Adrenal gland (tissue), 12 donors: Measurements from ENCODE around the gene KIAA0753. TPM values are rescaled to one million over a fixed set of nuclear protein-coding genes. Genes with fewer than 3 reads are reported as not detected.
"Not testable (repeated sequence)": the region's sequence is repeated elsewhere in the genome, so short reads cannot be mapped to it uniquely, and the experiment has no call there.

Experiments used
- DNase-seq, 7 donors: peaks; one replicate each; pipeline ENCODE4 v3.0.0-alpha.2; 2019 to 2020
- H3K27ac ChIP-seq, 5 donors: fragments of 200-600 bp; sonication (generic) in 4 of 5; 1 replicate in 3 of 5; 2 replicates in 2 of 5; pipeline versions ENCODE4 v1.5.1 to v1.8.0; 2016 to 2020; ENCODE audit warnings: mild to moderate bottlenecking in 1 of 5
- H3K27me3 ChIP-seq: fragments of 200-600 bp; 2 replicates; pipeline ENCODE4 v1.8.0; 2021
- H3K36me3 ChIP-seq, 2 donors: fragments of 200-600 bp; replicated peaks in 1 of 2; 1 replicate in 1 of 2; 2 replicates in 1 of 2; pipeline versions ENCODE4 v1.5.1 to v1.8.0; 2018 to 2022
- H3K4me1 ChIP-seq, 2 donors: fragments of 200-600 bp; replicated peaks in 1 of 2; 1 replicate in 1 of 2; 2 replicates in 1 of 2; pipeline versions ENCODE4 v1.5.1 to v1.8.0; 2018 to 2021
- H3K4me3 ChIP-seq, 4 donors: fragments of 200-600 bp; sonication (generic) in 3 of 4; one replicate each; pipeline ENCODE4 v1.5.1; 2016 to 2018
- H3K9me3 ChIP-seq, 3 donors: fragments of 200-600 bp; sonication (generic) in 1 of 3; replicated peaks in 1 of 3; 1 replicate in 2 of 3; 2 replicates in 1 of 3; pipeline versions ENCODE4 v1.5.1 to v1.8.0; 2016 to 2021
- CTCF ChIP-seq, 6 experiments: fragments of 450-650 bp in 4 of 6; fragments of 200-600 bp in 2 of 6; sonication (generic) in 1 of 6; IDR thresholded peaks; 1 replicate in 5 of 6; 2 replicates in 1 of 6; pipeline versions ENCODE4 v1.5.1 to v1.8.0; 2016 to 2021; ENCODE audit warnings: antibody characterized with exemption in 6 of 6, mild to moderate bottlenecking in 2 of 6, moderate library complexity in 1 of 6
- POLR2A ChIP-seq, 2 donors: fragments of 450-650 bp; IDR thresholded peaks; one replicate each; pipeline ENCODE4 v1.6.1; 2017; ENCODE audit warnings: antibody characterized with exemption in 2 of 2, mild to moderate bottlenecking in 2 of 2, moderate library complexity in 1 of 2
- WGBS, 4 donors: extraction: QIAGEN DNeasy Blood & Tissue Kit in 2 of 4; methylation state at CpG; one replicate each; pipeline versions ENCODE4 v1.1.5 to v1.1.7; 2013 to 2017; 5-methylcytosine and 5-hydroxymethylcytosine counted together
- intact Hi-C, 2 donors: fragments of 100-400 bp; cut with DNase I; formaldehyde crosslinking; loops; one replicate each; pipeline versions ENCODE4 v1.14.1 to v1.15.0; 2022 to 2023
- polyA plus RNA-seq, 3 donors: library from polyadenylated mRNA; stranded (reverse); fragments of 200-250 nt in 2 of 3; fragments of 350-450 nt in 1 of 3; fragmentation: Illumina TruSeq in 1 of 3; extraction: RNeasy Lipid Tissue Mini Kit (QIAGEN cat#74804) in 1 of 3; gene quantifications; one replicate each; pipeline ENCODE4 v1.2.3, GENCODE V29; 2013 to 2014
- total RNA-seq, 9 donors: library from RNA; depleted of rRNA in 4 of 9; stranded (reverse); fragments of >200 nt in 4 of 9; fragments of 120-200 nt in 1 of 9; fragmentation: NEBNext Ultra II Directional in 1 of 9; extraction: Animal tissue kit (Norgen Biotek cat#: 25700) in 1 of 9; gene quantifications; one replicate each; pipeline versions ENCODE4 v1.1.0 to v1.2.4, GENCODE V29; 2013 to 2023
- donor health status: healthy with polysubstance abuse.
- donor health status: Bipolar disorder and iron deficiency.
- donor health status: DM: yes; HTN: yes; CAD: no.
- donor health status: DM: no; HTN: no; CAD: no.
- donor health status: DM: no; HTN: no; CAD: no.
- donor health status: DM: yes; HTN: yes; CAD: no.

The KIAA0753 gene
- total and polyA plus RNA-seq, 12 donors, result 5.1 to 21.8 (median 13.1) TPM

DNA sequence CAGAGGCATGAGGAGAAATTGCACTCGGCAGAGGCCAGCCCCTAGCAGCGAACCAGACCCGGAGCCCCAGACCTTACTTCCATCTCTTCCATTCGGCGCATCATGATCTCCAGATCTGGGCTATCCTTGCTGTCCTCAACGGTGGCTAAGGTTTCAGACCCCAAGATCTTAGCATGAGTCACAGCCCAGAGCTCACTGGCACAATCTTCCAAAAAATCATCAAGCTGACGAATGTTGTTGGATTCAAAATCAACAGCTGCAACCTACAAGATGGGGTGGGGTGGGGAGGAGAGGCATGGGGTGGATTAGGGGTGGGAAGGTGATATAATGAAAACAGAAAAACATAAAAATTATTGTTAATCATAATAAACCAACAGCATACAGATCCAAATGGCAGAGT lies 44.4 kb downstream of the KIAA0753 start:
- H3K36me3 ChIP-seq, result peaks cover 0 to 30% of the 10 kb centered on the region in 2 donors

GRCh38 chr17:6593371-6593770 lies 47.1 kb downstream of the KIAA0753 start:
- H3K9me3 ChIP-seq, DNase-seq, intact Hi-C loops, H3K27ac ChIP-seq, H3K27me3 ChIP-seq, H3K4me3 ChIP-seq: not testable (repeated sequence)
- H3K36me3 ChIP-seq, result peaks cover 0 to 51% of the 10 kb centered on the region in 2 donors
- peaks cover 5 to 29% of the 10 kb centered on the region in 2 donors for H3K4me1 ChIP-seq
- WGBS, 4 donors, result 92 to 98% (median 98%) methylated on average over 12 to 14 of the region's 14 CpGs

More for the DNA sequence above, 44.4 kb downstream of the KIAA0753 start:
- Histone ChIP-seq H3K4me1 (peaks cover 5 to 44% of the 10 kb centered on the region in 2 donors), H3K27ac (peak overlapping the region in 3 of 5 donors; percentile 45 to 54 (median 47)), H3K9me3 (no peaks in the 10 kb centered on the region), H3K4me3 (no peak overlapping the region), H3K27me3 (no peaks in the 10 kb centered on the region)
- intact Hi-C loops, result no loop called here
- DNase-seq, result peak in 2 of 7 donors; percentile 27 to 33
- WGBS, 4 donors, result 38 to 76% (median 58%) methylated on average over 7 of the region's 7 CpGs
- TF ChIP-seq POLR2A (IDR thresholded peaks at IDR 0.05), result no peak
- TF ChIP-seq CTCF (IDR thresholded peaks at IDR 0.05), result no peak

DNA sequence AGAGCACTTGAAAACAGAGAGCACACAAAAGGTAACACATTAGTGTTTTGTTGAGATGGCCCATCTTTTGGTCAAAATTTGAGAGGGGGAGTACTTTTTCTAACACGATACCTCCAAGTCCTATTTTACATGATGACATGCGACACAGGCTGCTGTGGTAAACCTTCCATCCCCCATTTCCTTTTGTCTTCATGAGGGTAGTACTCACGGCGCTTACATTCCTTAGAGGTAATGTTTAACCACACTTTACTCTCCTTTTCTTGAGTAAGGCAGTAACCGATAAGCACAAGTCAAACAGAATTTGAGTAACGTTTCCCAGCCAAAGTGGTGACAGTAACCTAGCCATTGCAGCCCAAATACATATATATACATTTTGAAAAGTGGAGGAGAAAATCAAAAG lies 48.3 kb downstream of the KIAA0753 start:
- peaks cover 0 to 22% of the 10 kb centered on the region in 2 donors for H3K4me1 ChIP-seq
- DNase-seq, result no peak
- 89 to 96% (median 90%) methylated on average over 6 of the region's 6 CpGs for WGBS, 4 donors
- no peak overlapping the region for H3K4me3 ChIP-seq
- H3K27me3 ChIP-seq, result no peaks in the 10 kb centered on the region
- H3K36me3 ChIP-seq, result peaks cover 0 to 60% of the 10 kb centered on the region in 2 donors
- H3K9me3 ChIP-seq, result no peaks in the 10 kb centered on the region
- intact Hi-C loops, result no loop called here
- TF ChIP-seq CTCF (IDR thresholded peaks at IDR 0.05) (no peak), POLR2A (IDR thresholded peaks at IDR 0.05) (no peak)
- peak overlapping the region in 1 of 5 donors; percentile 36 for H3K27ac ChIP-seq

DNA sequence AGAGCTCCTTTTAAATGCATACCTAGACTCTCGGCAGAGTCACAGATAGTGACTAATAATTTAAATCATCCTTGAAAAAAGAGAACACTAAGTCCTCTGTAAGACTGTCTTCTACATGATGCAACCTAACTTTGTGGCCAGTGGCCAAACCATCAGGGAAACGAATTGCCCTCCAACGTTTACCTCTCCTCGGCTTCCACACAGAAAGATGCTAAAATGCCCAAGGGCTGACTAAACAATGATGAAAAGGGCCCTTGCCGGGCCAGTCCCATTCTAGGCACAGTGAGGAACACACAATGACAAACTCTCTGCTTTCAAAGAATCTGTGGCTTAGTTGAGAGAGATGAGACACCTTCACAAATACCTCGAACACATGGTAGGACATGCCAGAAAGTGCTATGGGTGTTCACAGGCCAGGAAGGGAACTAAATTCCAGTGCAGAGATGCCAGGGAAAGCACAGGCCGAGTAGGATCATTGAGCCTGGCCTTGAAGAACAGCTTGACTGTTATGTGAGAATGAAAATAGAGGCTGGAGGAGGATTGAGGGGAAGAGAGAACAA lies 48.8 kb downstream of the KIAA0753 start:
- H3K4me1 ChIP-seq, result peaks cover 0 to 22% of the 10 kb centered on the region in 2 donors
- DNase-seq, result peak in 6 of 7 donors; percentile 47 to 82 (median 73)
- no peaks in the 10 kb centered on the region for H3K9me3 ChIP-seq
- intact Hi-C loops, result no loop called here
- peaks cover 0 to 63% of the 10 kb centered on the region in 2 donors for H3K36me3 ChIP-seq
- TF ChIP-seq POLR2A (IDR thresholded peaks at IDR 0.05), result no peak
- TF ChIP-seq CTCF (IDR thresholded peaks at IDR 0.05), result no peak
- H3K4me3 ChIP-seq, result no peak overlapping the region
- WGBS, 4 donors, result 44 to 50% (median 49%) methylated on average over 7 of the region's 7 CpGs
- no peaks in the 10 kb centered on the region for H3K27me3 ChIP-seq
- H3K27ac ChIP-seq, result peak overlapping the region in 1 of 5 donors; percentile 36
